Psoas muscle (tissue), 8 donors: ENCODE results near the gene PTBP3. TPM values are rescaled to one million over a fixed set of nuclear protein-coding genes. Genes with fewer than 3 reads are reported as not detected.
"Not testable (repeated sequence)": the region's sequence is repeated elsewhere in the genome, so short reads cannot be mapped to it uniquely, and the experiment has no call there.

Source experiments
- ATAC-seq, 4 donors: fragments of 200-7000 bp; cut with Tn5 transposase; one replicate each; pipeline ENCODE4 v1.9.1; 2020; ENCODE audit warnings: moderate library complexity in 3 of 4, mild to moderate bottlenecking in 2 of 4
- DNase-seq, 2 donors: peaks; one replicate each; pipeline ENCODE4 v3.0.0-alpha.2; 2020
- H3K27ac ChIP-seq: fragments of 200-600 bp; one replicate; pipeline ENCODE4 v1.8.0; 2022
- H3K27me3 ChIP-seq, 3 donors: fragments of 200-600 bp in 1 of 3; one replicate each; pipeline versions ENCODE4 v1.6.1 to v1.8.0; 2013 to 2022; ENCODE audit warnings: low read length in 2 of 3, mild to moderate bottlenecking in 2 of 3, moderate library complexity in 1 of 3; ENCODE audit not compliant: insufficient read depth in 3 of 3
- H3K36me3 ChIP-seq, 2 donors: fragments of 200-600 bp in 1 of 2; one replicate each; pipeline versions ENCODE4 v1.6.1 to v1.8.0; 2013 to 2022; ENCODE audit warnings: low read depth in 1 of 2, mild to moderate bottlenecking in 1 of 2, moderate library complexity in 1 of 2; ENCODE audit not compliant: insufficient read depth in 1 of 2
- H3K4me1 ChIP-seq: fragments of 200-600 bp; one replicate; pipeline ENCODE4 v1.8.0; 2022
- H3K4me3 ChIP-seq: fragments of 200-600 bp; one replicate; pipeline ENCODE4 v1.8.0; 2022; ENCODE audit warnings: mild to moderate bottlenecking
- H3K9me3 ChIP-seq: fragments of 200-600 bp; one replicate; pipeline ENCODE4 v1.8.0; 2022
- WGBS, 3 donors: extraction: QIAGEN DNeasy Blood & Tissue Kit; methylation state at CpG; one replicate each; pipeline versions ENCODE4 v1.1.6 to v1.1.7; 2013; 5-methylcytosine and 5-hydroxymethylcytosine counted together
- intact Hi-C, 2 donors: fragments of 100-400 bp; cut with DNase I; formaldehyde crosslinking; loops; one replicate each; pipeline versions ENCODE4 v1.11.0 to v1.14.2; 2022
- polyA plus RNA-seq, 3 donors: library from polyadenylated mRNA; stranded (reverse); fragments of 200-250 nt; gene quantifications; one replicate each; pipeline ENCODE4 v1.2.3, GENCODE V29; 2013
- total RNA-seq, 4 donors: library from RNA; stranded (reverse); fragmentation: NEBNext Ultra II Directional in 2 of 4; extraction: Animal tissue kit (Norgen Biotek cat#: 25700) in 2 of 4; gene quantifications; one replicate each; pipeline versions ENCODE4 v1.2.1 to v1.2.4, GENCODE V29; 2021 to 2023
- TF ChIP-seq, protein P1 (sequence below): fragments of 200-600 bp; IDR thresholded peaks from one replicate; pipeline ENCODE4 v1.8.0; 2022; ENCODE audit warnings: antibody characterized with exemption
- donor health status: healthy with polysubstance abuse.
- donor health status: DM: no; HTN: no; CAD: no; lungs with moderate emphysema.
- donor health status: Bipolar disorder and iron deficiency.
- donor health status: healthy.
- donor health status: DM: yes; HTN: yes; CAD: no.
- donor health status: DM: no; HTN: no; CAD: no.
- donor health status: DM: no; HTN: no; CAD: no.
- donor health status: DM: yes; HTN: yes; CAD: no.

Gene PTBP3
- total and polyA plus RNA-seq, 7 donors, result 2.8 to 26.9 (median 9.1) TPM

DNA sequence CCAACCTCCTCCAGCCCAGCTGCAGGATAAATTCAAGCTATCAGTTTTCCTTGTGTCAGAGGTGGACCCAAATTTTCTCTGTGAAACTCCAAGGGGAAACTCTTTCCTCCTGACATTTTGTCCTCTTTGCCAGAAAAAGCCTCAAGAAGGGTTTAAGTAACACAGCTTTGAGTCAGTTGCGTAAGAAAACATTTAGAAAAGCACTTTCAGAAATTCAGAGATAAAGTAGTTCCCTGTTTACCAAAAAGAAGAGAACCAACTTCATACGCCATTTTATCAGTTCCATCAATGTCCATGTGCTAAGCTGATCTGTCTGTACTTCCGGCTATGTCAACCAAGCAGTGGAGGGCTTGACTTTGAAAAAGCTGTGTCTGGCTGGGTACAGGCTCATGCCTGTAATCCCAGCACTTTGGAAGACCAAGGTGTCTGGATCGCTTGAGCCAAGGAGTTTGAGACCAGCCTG lies 138.4 kb downstream of the PTBP3 start:
- no peak for DNase-seq

DNA sequence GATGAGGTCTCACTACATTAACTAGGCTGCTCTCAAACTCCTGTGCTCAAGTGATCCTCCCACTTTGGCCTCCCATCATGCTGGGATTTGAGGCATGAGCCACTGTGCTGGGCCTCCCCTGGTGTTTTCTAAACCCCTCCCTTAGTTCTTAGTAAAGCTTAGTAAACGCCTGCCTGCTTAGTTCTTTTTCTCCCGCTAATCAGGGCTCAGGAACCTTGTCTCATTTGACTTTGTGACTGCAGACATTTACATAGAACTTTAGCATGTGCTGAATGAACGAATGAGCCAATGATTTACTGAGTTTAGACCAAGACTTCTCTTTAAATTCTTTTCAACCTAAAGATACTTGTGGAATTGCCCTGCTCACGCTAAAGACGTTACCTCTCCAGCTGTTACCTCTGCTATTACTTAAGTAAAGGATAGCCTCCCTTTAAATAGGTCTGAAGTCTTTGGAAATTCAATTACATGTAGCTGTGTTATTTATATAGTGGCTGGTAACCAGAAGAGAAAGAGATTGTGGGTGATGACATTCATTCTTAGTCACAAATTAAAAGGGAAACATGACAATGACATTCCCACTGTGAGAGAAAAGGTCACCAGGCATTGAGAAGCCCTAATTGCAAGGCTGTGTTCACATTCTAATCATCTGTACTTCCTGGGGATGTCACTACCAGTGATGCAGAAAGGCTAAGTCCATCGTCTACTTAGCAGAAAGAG lies 139.7 kb downstream of the PTBP3 start:
- 64 to 73% (median 71%) methylated on average over 6 of the region's 6 CpGs for WGBS, 3 donors
- no peaks in the 10 kb centered on the region for H3K4me1 ChIP-seq
- no peaks in the 10 kb centered on the region for H3K27me3 ChIP-seq
- TF ChIP-seq, protein P1, sequence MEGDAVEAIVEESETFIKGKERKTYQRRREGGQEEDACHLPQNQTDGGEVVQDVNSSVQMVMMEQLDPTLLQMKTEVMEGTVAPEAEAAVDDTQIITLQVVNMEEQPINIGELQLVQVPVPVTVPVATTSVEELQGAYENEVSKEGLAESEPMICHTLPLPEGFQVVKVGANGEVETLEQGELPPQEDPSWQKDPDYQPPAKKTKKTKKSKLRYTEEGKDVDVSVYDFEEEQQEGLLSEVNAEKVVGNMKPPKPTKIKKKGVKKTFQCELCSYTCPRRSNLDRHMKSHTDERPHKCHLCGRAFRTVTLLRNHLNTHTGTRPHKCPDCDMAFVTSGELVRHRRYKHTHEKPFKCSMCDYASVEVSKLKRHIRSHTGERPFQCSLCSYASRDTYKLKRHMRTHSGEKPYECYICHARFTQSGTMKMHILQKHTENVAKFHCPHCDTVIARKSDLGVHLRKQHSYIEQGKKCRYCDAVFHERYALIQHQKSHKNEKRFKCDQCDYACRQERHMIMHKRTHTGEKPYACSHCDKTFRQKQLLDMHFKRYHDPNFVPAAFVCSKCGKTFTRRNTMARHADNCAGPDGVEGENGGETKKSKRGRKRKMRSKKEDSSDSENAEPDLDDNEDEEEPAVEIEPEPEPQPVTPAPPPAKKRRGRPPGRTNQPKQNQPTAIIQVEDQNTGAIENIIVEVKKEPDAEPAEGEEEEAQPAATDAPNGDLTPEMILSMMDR, result no peak
- H3K27ac ChIP-seq, result peak overlapping the region; percentile 41
- intact Hi-C loops, result no loop called here
- ATAC-seq (no peak), DNase-seq (no peak)
- no peaks in the 10 kb centered on the region for H3K36me3 ChIP-seq
- H3K9me3 ChIP-seq, result no peaks in the 10 kb centered on the region
- no peak overlapping the region for H3K4me3 ChIP-seq

More for the DNA sequence above, 138.4 kb downstream of the PTBP3 start:
- no peaks in the 10 kb centered on the region for H3K36me3 ChIP-seq
- H3K4me1 ChIP-seq, result no peaks in the 10 kb centered on the region
- intact Hi-C loops, result no loop called here
- 74 to 86% (median 84%) methylated on average over 4 of the region's 4 CpGs for WGBS, 3 donors
- H3K4me3 ChIP-seq, result no peak overlapping the region
- H3K9me3 ChIP-seq, result no peaks in the 10 kb centered on the region
- TF ChIP-seq, protein P1, result no peak
- H3K27ac ChIP-seq, result no peak overlapping the region
- H3K27me3 ChIP-seq, result no peaks in the 10 kb centered on the region
- ATAC-seq, result peak in 1 of 4 donors; percentile 42

DNA sequence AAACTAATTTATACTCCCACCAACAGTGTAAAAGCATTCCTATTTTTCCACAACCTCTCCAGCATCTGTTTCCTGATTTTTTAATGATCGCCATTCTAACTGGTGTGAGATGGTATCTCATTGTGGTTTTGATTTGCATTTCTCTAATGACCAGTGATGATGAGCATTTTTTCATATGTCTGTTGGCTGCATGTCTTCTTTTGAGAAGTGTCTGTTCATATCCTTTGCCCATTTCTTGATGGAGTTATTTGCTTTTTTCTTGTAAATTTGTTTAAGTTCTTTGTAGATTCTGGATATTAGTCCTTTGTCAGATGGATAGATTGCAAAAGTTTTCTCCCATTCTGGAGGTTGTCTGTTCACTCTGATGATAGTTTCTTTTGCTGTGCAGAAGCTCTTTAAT lies 143.1 kb downstream of the PTBP3 start:
- H3K27ac ChIP-seq, H3K36me3 ChIP-seq, H3K9me3 ChIP-seq, ATAC-seq, H3K4me3 ChIP-seq, H3K4me1 ChIP-seq, DNase-seq, intact Hi-C loops, H3K27me3 ChIP-seq: not testable (repeated sequence)
- WGBS, 3 donors, result 96 to 100% (median 100%) methylated on average over 1 of the region's 1 CpG

DNA sequence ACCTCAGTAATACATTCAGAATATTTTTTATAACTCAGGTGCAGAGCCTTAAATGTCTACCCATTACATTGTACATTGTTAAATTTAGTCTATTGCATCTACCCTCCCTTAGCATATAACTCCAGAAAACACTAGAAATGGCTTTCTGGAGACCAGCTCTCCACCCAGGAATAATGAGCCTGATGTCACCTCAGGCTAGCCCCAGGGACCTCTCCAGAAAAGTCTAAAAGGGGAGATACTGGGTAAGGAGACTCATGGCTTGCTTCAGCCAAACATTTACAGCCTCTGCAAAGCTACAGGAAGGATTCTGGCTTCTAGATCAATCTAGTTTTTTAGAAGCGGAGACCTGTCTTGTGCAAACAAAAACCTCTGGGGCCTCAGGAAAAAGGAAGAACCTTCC lies 144.5 kb downstream of the PTBP3 start:
- H3K27me3 ChIP-seq, result no peaks in the 10 kb centered on the region
- no peak overlapping the region for H3K27ac ChIP-seq
- no peak overlapping the region for H3K4me3 ChIP-seq
- no peaks in the 10 kb centered on the region for H3K36me3 ChIP-seq
- DNase-seq (no peak), ATAC-seq (no peak)
- intact Hi-C loops, result no loop called here
- TF ChIP-seq, protein P1, result no peak
- no peaks in the 10 kb centered on the region for H3K4me1 ChIP-seq
- WGBS, 3 donors, result 85 to 98% (median 92%) methylated on average over 1 of the region's 1 CpG
- H3K9me3 ChIP-seq, result no peaks in the 10 kb centered on the region

DNA sequence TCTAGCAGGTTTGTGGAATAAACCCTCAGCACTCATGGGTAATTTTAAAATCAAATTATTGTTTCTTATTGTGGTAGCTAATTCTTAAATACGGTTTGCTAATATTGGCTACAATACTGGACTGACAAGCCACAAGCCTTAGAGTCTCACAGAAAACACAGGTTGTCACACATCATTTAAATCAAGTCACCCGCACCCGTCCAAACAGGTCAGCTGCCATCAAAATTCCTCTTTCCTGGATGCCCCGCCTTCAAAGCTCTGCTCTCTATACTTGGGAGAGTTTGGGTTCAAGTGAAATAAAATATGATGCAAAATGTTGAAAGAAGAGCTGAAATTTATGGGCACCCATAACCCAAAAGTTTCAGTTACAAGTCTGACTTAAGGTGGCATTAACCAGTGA lies 146.0 kb downstream of the PTBP3 start:
- 48 to 67% (median 49%) methylated on average over 4 of the region's 4 CpGs for WGBS, 3 donors
- Histone ChIP-seq H3K9me3 (no peaks in the 10 kb centered on the region), H3K27me3 (no peaks in the 10 kb centered on the region), H3K27ac (no peak overlapping the region), H3K4me3 (no peak overlapping the region), H3K36me3 (no peaks in the 10 kb centered on the region), H3K4me1 (no peaks in the 10 kb centered on the region)
- ATAC-seq (no peak), DNase-seq (no peak)
- intact Hi-C loops, result no loop called here
- TF ChIP-seq, protein P1, result no peak
